GM21786 (cell line): ENCODE data around the gene APLP2.
"Not testable (repeated sequence)": the region's sequence is repeated elsewhere in the genome, so short reads cannot be mapped to it uniquely, and the experiment has no call there.

Source experiments
- ATAC-seq: cut with Tn5 transposase; IDR thresholded peaks from one replicate; pipeline ENCODE4 v1.9.1; 2021; ENCODE audit not compliant: unreplicated experiment

APLP2 gene

GRCh38 chr11:130165601-130166456, 96.1 kb downstream of the APLP2 start:
- no peak for ATAC-seq

GRCh38 chr11:130166457-130166784, 96.7 kb downstream of the APLP2 start:
- ATAC-seq: no peak

- no peak for ATAC-seq
Observed at GRCh38 chr11:130167146-130167545, 97.5 kb downstream of the APLP2 start.

- ATAC-seq: no peak
Observed at GRCh38 chr11:130168105-130168504, 98.4 kb downstream of the APLP2 start.

- ATAC-seq: no peak
Observed at GRCh38 chr11:130170345-130170744, 100.7 kb downstream of the APLP2 start.

GRCh38 chr11:130171534-130171933, 101.8 kb downstream of the APLP2 start:
- ATAC-seq: no peak

GRCh38 chr11:130172001-130172400, 102.3 kb downstream of the APLP2 start:
- not testable (repeated sequence) for ATAC-seq

GRCh38 chr11:130174642-130175041, 104.9 kb downstream of the APLP2 start:
- ATAC-seq: no peak

GRCh38 chr11:130175898-130176297, 106.2 kb downstream of the APLP2 start:
- ATAC-seq: no peak

GRCh38 chr11:130177782-130178181, 108.1 kb downstream of the APLP2 start:
- ATAC-seq: no peak

- ATAC-seq: no peak
Observed at GRCh38 chr11:130178441-130179339, 109.0 kb downstream of the APLP2 start.

GRCh38 chr11:130179396-130180306, 110.0 kb downstream of the APLP2 start:
- ATAC-seq: no peak

- ATAC-seq: peak; percentile 48
Observed at GRCh38 chr11:130180491-130180890, 110.8 kb downstream of the APLP2 start.

- no peak for ATAC-seq
Observed at GRCh38 chr11:130180896-130181294, 111.2 kb downstream of the APLP2 start.

GRCh38 chr11:130181295-130182272, 111.9 kb downstream of the APLP2 start:
- ATAC-seq: peak; percentile 47

- ATAC-seq: no peak
Observed at GRCh38 chr11:130183878-130184610, 114.3 kb downstream of the APLP2 start.

- ATAC-seq: no peak
Observed at GRCh38 chr11:130187096-130187495, 117.4 kb downstream of the APLP2 start.

GRCh38 chr11:130188047-130188446, 118.4 kb downstream of the APLP2 start:
- no peak for ATAC-seq
